ENCODE measurements around the gene CLDN9. TPM values are rescaled to one million over a fixed set of nuclear protein-coding genes. Genes with fewer than 3 reads are reported as not detected.

CLDN9 gene
- total RNA-seq, 1 experiment from 2014 or later = not detected

DNA sequence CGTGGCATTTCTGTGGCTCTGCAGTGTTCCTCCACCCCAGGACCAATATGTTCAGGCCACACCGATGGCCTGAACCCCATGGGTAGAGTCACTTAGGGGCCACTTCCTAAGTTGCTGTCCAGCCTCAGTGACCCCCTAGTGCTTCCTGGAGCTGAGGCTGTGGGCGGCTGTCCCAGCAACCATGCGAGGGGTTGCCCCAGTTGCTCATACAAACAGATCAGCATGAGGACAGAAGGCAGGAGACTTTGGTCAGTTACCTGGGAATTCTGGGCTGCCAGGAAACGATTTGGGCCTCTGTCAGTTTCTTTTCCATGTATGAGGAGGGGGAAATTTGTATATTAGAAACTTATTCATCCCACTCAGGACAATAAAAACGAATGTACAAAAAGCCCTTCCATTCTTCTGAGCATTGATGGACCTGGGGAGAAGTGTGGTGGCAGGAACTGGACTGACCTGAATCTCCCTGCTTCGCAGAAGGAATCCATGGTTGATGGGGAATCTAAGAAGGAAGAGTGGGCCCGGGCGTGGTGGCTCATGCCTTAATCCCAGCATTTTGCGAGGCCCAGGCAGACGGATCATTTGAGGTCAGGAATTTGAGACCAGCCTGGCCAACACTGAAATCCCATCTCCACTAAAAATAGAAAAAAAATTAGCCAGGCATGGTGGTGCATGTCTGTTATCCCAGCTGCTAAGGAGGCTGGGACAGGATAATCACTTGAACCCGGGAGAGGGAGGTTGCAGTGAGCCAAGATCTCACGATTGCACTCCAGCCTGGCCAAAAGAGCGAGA lies 47.8 kb downstream of the CLDN9 start:
- no peak for DNase-seq (ENCODE audit: low spot score)
- in situ Hi-C loops (cut with HindIII; ENCODE audit: low sequenced_read_pairs) = loop anchor here (5.0 kb wide), 1 partner anchor 87 kb away; no protein-coding TSS in a partner anchor

DNA sequence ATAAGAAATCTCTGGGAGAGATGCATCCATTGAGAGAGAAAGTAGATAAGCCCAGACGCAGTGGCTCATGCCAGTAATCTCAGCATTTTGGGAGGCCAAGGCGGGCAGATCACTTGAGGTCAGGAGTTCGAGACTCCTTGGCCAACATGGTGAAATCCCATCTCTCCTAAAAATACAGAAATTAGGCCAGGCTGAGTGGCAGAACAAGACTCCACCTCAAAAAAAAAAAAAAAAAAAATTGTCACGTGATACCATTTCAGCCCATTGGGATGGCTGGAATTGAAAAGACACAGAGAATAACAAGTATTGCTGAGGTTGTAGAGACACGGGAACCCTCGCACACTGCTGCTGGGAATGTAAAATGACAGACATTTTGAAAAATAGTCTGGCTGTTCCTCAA lies 49.8 kb downstream of the CLDN9 start:
- in situ Hi-C loops (cut with HindIII; ENCODE audit: low sequenced_read_pairs) = loop anchor here (5.0 kb wide), 1 partner anchor 85 kb away; no protein-coding TSS in a partner anchor
- DNase-seq (ENCODE audit: low spot score) = no peak

DNA sequence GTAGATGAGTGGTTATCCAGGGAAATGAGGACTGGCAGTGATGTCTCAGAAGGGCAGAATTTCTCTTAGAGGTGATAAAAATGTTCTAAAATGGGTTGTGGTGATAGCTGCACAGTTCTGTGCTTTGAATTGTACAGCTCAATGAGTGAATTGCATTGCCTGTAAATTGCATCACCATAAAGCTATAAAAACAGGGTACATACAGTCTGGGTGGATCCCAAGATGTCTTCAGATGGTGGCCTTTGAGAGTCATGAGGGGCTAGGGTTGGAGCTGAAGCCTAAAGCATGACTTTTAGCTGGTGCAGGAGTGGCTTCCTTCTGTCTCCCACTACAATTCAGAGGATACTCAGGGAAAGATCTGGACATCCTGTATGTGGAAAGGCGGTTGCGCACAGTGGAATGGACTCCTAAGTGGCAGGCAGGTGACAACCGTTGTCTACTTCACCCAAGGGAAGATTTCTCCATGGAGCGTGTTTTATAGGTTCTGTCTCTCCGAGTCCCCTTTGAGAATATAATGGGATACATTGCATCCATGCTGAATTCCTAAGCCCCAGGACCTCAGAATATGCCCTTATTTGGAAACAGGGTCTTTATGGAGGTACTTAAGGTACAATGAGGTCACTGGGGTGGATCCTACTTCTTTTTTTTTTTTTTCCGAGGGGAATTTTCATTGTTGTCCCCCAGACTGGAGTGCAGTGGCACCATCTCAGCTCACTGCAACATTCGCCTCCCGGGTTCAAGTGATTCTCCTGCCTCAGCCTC lies 51.1 kb downstream of the CLDN9 start:
- in situ Hi-C loops (cut with HindIII; ENCODE audit: low sequenced_read_pairs) = loop anchor here (5.0 kb wide), 1 partner anchor 83 kb away; no protein-coding TSS in a partner anchor
- no peak for DNase-seq (ENCODE audit: low spot score)

Other genes with a start within 250 kb of the CLDN9 start
- gene ELOB, start 235.6 kb upstream of the CLDN9 start, total RNA-seq (2014; rRNA removed; shearing (Covaris generic)) = 178 and 250 TPM in 2 replicates
- 0.07 and 10.6 TPM in 2 replicates for gene PRSS33, start 225.4 kb upstream of the CLDN9 start, total RNA-seq (2014; rRNA removed; shearing (Covaris generic))
- not detected in 2 replicates for gene PRSS41, start 214.5 kb upstream of the CLDN9 start, total RNA-seq (2014; rRNA removed; shearing (Covaris generic))
- not detected in 2 replicates for gene PRSS21, start 195.7 kb upstream of the CLDN9 start, total RNA-seq (2014; rRNA removed; shearing (Covaris generic))
- not detected in 2 replicates for gene ZG16B, start 182.6 kb upstream of the CLDN9 start, total RNA-seq (2014; rRNA removed; shearing (Covaris generic))
- not detected in 2 replicates for gene PRSS22, start 154.8 kb upstream of the CLDN9 start, total RNA-seq (2014; rRNA removed; shearing (Covaris generic))
- 91.6 and 137 TPM in 2 replicates for gene FLYWCH2, start 129.7 kb upstream of the CLDN9 start, total RNA-seq (2014; rRNA removed; shearing (Covaris generic))
- gene FLYWCH1, start 101.0 kb upstream of the CLDN9 start, total RNA-seq (2014; rRNA removed; shearing (Covaris generic)) = 51.8 and 52.7 TPM in 2 replicates
- gene KREMEN2, start 48.6 kb upstream of the CLDN9 start, total RNA-seq (2014; rRNA removed; shearing (Covaris generic)) = 64.8 and 80.7 TPM in 2 replicates
- 29.0 and 43.4 TPM in 2 replicates for gene PAQR4, start 43.6 kb upstream of the CLDN9 start, total RNA-seq (2014; rRNA removed; shearing (Covaris generic))
- gene PKMYT1, start 32.5 kb upstream of the CLDN9 start, total RNA-seq (2014; rRNA removed; shearing (Covaris generic)) = 9.3 and 19.0 TPM in 2 replicates
- 1.7 and 2.7 TPM in 2 replicates for gene CLDN6, start 5.3 kb downstream of the CLDN9 start, total RNA-seq (2014; rRNA removed; shearing (Covaris generic))
- 128 and 129 TPM in 2 replicates for gene TNFRSF12A, start 7.4 kb downstream of the CLDN9 start, total RNA-seq (2014; rRNA removed; shearing (Covaris generic))
- gene HCFC1R1, start 11.0 kb downstream of the CLDN9 start, total RNA-seq (2014; rRNA removed; shearing (Covaris generic)) = 55.9 and 59.3 TPM in 2 replicates
- 106 and 120 TPM in 2 replicates for gene THOC6, start 11.1 kb downstream of the CLDN9 start, total RNA-seq (2014; rRNA removed; shearing (Covaris generic))
- gene BICDL2, start 24.0 kb downstream of the CLDN9 start, total RNA-seq (2014; rRNA removed; shearing (Covaris generic)) = 1.1 and 1.2 TPM in 2 replicates
- gene MMP25, start 33.6 kb downstream of the CLDN9 start, total RNA-seq (2014; rRNA removed; shearing (Covaris generic)) = 0.95 and 2.9 TPM in 2 replicates
- gene IL32, start 52.7 kb downstream of the CLDN9 start, total RNA-seq (2014; rRNA removed; shearing (Covaris generic)) = 17.4 and 22.8 TPM in 2 replicates
- 11.2 and 17.3 TPM in 2 replicates for gene ZSCAN10, start 86.4 kb downstream of the CLDN9 start, total RNA-seq (2014; rRNA removed; shearing (Covaris generic))
- 21.3 and 27.6 TPM in 2 replicates for gene ZNF205, start 99.7 kb downstream of the CLDN9 start, total RNA-seq (2014; rRNA removed; shearing (Covaris generic))
- 0.31 and 0.61 TPM in 2 replicates for gene ZNF213, start 122.1 kb downstream of the CLDN9 start, total RNA-seq (2014; rRNA removed; shearing (Covaris generic))
- not detected in 2 replicates for gene OR1F1, start 175.3 kb downstream of the CLDN9 start, total RNA-seq (2014; rRNA removed; shearing (Covaris generic))
- 9.8 and 10.1 TPM in 2 replicates for gene ZNF200, start 222.2 kb downstream of the CLDN9 start, total RNA-seq (2014; rRNA removed; shearing (Covaris generic))
- not detected in 2 replicates for gene MEFV, start 243.7 kb downstream of the CLDN9 start, total RNA-seq (2014; rRNA removed; shearing (Covaris generic))

Data from G401 (cell line).